Lung (tissue), 12 donors: ENCODE data around the gene BPIFB2. TPM values are rescaled to one million over a fixed set of nuclear protein-coding genes. Genes with fewer than 3 reads are reported as not detected.

Experiments
- ATAC-seq: fragments of 200-7000 bp; cut with Tn5 transposase; one replicate; pipeline ENCODE4 v1.9.1; 2020; ENCODE audit warnings: moderate number of reproducible peaks; ENCODE audit not compliant: insufficient read depth, low FRiP score
- DNase-seq, 3 donors: peaks; one replicate each; pipeline ENCODE4 v3.0.0-alpha.2; 2013 to 2017
- H3K27ac ChIP-seq, 2 donors: one replicate each; pipeline ENCODE4 v1.5.1; 2013; ENCODE audit warnings: mild to moderate bottlenecking in 2 of 2, moderate library complexity in 2 of 2, control low read depth in 1 of 2, inconsistent platforms in 1 of 2, low read depth in 1 of 2, low read length in 1 of 2
- H3K27me3 ChIP-seq, 3 donors: one replicate each; pipeline ENCODE4 v1.5.1; 2013; ENCODE audit warnings: low read length in 2 of 3; ENCODE audit not compliant: control insufficient read depth in 3 of 3, insufficient read depth in 3 of 3
- H3K36me3 ChIP-seq, 4 donors: one replicate each; pipeline ENCODE4 v1.5.1; 2013; ENCODE audit warnings: low read length in 4 of 4, mild to moderate bottlenecking in 1 of 4, moderate library complexity in 1 of 4; ENCODE audit not compliant: control insufficient read depth in 4 of 4, insufficient read depth in 4 of 4
- H3K4me1 ChIP-seq, 5 donors: one replicate each; pipeline ENCODE4 v1.5.1; 2013; ENCODE audit warnings: low read length in 5 of 5, mild to moderate bottlenecking in 2 of 5, moderate library complexity in 1 of 5; ENCODE audit not compliant: control insufficient read depth in 5 of 5, insufficient read depth in 5 of 5
- H3K4me3 ChIP-seq: one replicate; pipeline ENCODE4 v1.5.1; 2013; ENCODE audit warnings: mild to moderate bottlenecking, control low read depth, moderate library complexity
- H3K9ac ChIP-seq, 2 donors: one replicate each; pipeline ENCODE4 v1.5.1; 2013; ENCODE audit warnings: low read length in 2 of 2, control low read depth in 1 of 2; ENCODE audit not compliant: insufficient read depth in 1 of 2
- H3K9me3 ChIP-seq, 4 donors: one replicate each; pipeline ENCODE4 v1.5.1; 2013; ENCODE audit warnings: low read length in 3 of 4, mild to moderate bottlenecking in 1 of 4, moderate library complexity in 1 of 4; ENCODE audit not compliant: control insufficient read depth in 4 of 4, insufficient read depth in 3 of 4
- WGBS, 2 donors: extraction: QIAGEN DNeasy Blood & Tissue Kit; methylation state at CpG; one replicate each; pipeline ENCODE4 v1.1.7; 2013; 5-methylcytosine and 5-hydroxymethylcytosine counted together
- polyA plus RNA-seq, 2 donors: library from polyadenylated mRNA; stranded (reverse); fragments of 200-250 nt; gene quantifications; one replicate each; pipeline ENCODE4 v1.2.1, GENCODE V29; 2013
- total RNA-seq, 2 donors: library from RNA; depleted of rRNA in 1 of 2; stranded (reverse); fragments of >200 nt in 1 of 2; gene quantifications; one replicate each; pipeline ENCODE4 v1.2.1, GENCODE V29; 2014 to 2021
- TF ChIP-seq, protein P1 (sequence below): IDR thresholded peaks from 2 replicates; pipeline ENCODE4 v1.5.1; 2012; ENCODE audit warnings: mild to moderate bottlenecking; ENCODE audit errors: control extremely low read depth, extremely low read depth
- donor health status: control.
- donor health status: control.
- donor health status: Bipolar disorder and iron deficiency.
- donor health status: healthy.
- donor health status: DM: yes; HTN: yes; CAD: no.

The BPIFB2 gene
- total and polyA plus RNA-seq, 4 donors: 0.41 to 3.0 (median 1.6) TPM

GRCh38 chr20:32963176-32963575 lies 44.3 kb upstream of the BPIFB2 start:
- TF ChIP-seq, protein P1, sequence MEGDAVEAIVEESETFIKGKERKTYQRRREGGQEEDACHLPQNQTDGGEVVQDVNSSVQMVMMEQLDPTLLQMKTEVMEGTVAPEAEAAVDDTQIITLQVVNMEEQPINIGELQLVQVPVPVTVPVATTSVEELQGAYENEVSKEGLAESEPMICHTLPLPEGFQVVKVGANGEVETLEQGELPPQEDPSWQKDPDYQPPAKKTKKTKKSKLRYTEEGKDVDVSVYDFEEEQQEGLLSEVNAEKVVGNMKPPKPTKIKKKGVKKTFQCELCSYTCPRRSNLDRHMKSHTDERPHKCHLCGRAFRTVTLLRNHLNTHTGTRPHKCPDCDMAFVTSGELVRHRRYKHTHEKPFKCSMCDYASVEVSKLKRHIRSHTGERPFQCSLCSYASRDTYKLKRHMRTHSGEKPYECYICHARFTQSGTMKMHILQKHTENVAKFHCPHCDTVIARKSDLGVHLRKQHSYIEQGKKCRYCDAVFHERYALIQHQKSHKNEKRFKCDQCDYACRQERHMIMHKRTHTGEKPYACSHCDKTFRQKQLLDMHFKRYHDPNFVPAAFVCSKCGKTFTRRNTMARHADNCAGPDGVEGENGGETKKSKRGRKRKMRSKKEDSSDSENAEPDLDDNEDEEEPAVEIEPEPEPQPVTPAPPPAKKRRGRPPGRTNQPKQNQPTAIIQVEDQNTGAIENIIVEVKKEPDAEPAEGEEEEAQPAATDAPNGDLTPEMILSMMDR: no peak
- no peaks in the 10 kb centered on the region for H3K4me1 ChIP-seq
- no peak overlapping the region for H3K27ac ChIP-seq
- H3K36me3 ChIP-seq: no peaks in the 10 kb centered on the region
- no peak overlapping the region for H3K9ac ChIP-seq
- ATAC-seq: no peak
- 71 to 86% methylated on average over 5 of the region's 5 CpGs for WGBS, 2 donors
- no peak overlapping the region for H3K4me3 ChIP-seq
- no peak for DNase-seq
- H3K9me3 ChIP-seq: peaks cover 0 to 11% (median 0%) of the 10 kb centered on the region in 4 donors
- no peaks in the 10 kb centered on the region for H3K27me3 ChIP-seq

DNA sequence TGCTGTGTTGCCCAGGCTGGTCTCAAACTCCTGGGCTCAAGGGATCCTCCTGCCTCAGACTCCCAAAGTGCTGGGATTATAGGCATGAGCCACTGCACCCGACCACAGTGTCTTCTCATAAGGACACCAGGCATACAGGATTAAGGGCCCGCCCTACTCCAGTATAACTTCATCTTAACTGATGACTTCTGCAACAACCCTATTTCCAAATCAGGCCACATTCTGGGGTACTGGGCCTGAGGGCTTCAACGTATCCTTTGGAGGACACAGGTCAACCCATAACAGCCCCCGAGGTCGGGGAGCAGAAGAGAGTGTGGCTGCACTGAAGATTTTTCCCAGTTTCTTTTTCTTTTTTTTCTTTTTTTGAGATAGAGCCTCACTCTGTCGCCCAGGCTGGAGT lies 42.9 kb upstream of the BPIFB2 start:
- H3K27ac ChIP-seq: no peak overlapping the region
- no peaks in the 10 kb centered on the region for H3K27me3 ChIP-seq
- no peak overlapping the region for H3K4me3 ChIP-seq
- H3K9ac ChIP-seq: no peak overlapping the region
- peaks cover 0 to 5% (median 0%) of the 10 kb centered on the region in 5 donors for H3K4me1 ChIP-seq
- DNase-seq (no peak), ATAC-seq (no peak)
- H3K36me3 ChIP-seq: no peaks in the 10 kb centered on the region
- TF ChIP-seq, protein P1: no peak
- H3K9me3 ChIP-seq: peaks cover 0 to 3% (median 0%) of the 10 kb centered on the region in 4 donors
- WGBS, 2 donors: 93% methylated on average over 6 of the region's 6 CpGs

DNA sequence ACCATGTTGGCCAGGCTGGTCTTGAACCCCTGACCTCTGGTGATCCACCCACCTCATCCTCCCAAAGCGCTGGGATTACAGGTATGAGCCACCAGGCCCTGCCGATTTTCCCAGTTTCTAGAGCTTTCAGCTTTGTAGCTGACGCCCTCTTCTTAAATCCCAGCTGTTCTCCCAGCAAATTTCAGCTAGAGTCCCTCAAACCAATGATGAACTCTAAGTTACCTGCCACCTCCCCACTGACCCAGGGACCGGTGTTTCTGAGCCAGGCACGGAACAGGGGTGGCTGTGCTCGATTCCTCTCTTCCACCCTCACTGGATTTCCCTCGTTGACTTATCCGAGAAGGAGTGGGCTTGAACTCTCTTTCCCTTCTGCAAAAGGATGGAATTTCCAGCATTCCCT lies 42.4 kb upstream of the BPIFB2 start:
- no peaks in the 10 kb centered on the region for H3K36me3 ChIP-seq
- ATAC-seq: no peak
- H3K27me3 ChIP-seq: no peaks in the 10 kb centered on the region
- WGBS, 2 donors: 83 to 88% methylated on average over 8 of the region's 8 CpGs
- no peak overlapping the region for H3K9ac ChIP-seq
- H3K9me3 ChIP-seq: peaks cover 0 to 3% (median 0%) of the 10 kb centered on the region in 4 donors
- TF ChIP-seq, protein P1: no peak
- no peak for DNase-seq
- H3K4me3 ChIP-seq: no peak overlapping the region
- no peak overlapping the region for H3K27ac ChIP-seq
- peaks cover 0 to 5% (median 0%) of the 10 kb centered on the region in 5 donors for H3K4me1 ChIP-seq
